K562 (cell line): Measurements from ENCODE around the gene VIPR1. TPM values are rescaled to one million over a fixed set of nuclear protein-coding genes. Genes with fewer than 3 reads are reported as not detected.

ENCODE experiments used
- SMARCE1 ChIP-seq: fragments of 450-650 bp; IDR thresholded peaks from 2 replicates; pipeline ENCODE4 v1.7.1; 2016; ENCODE audit warnings: mild to moderate bottlenecking
- ZBTB40 ChIP-seq, 2 experiments: fragments of 450-650 bp in 1 of 2; sonication (generic) in 1 of 2; formaldehyde crosslinking in 1 of 2; IDR thresholded peaks; 2 replicates each; pipeline versions ENCODE4 v1.7.1 to v1.9.0; 2016 to 2022; ENCODE audit warnings: inconsistent platforms in 1 of 2, mild to moderate bottlenecking in 1 of 2, missing genetic modification reagents in 1 of 2
- ZNF212 ChIP-seq: fragments of 450-650 bp; formaldehyde crosslinking; IDR thresholded peaks from 2 replicates; pipeline ENCODE4 v1.4.0; 2020; ENCODE audit warnings: mild to moderate bottlenecking
- ZNF253 ChIP-seq: fragments of 250-450 bp; sonication (Bioruptor Pico); conservative IDR thresholded peaks from 2 replicates; pipeline ENCODE4 v1.6.1; 2021; ENCODE audit warnings: mild to moderate bottlenecking
- ZNF318 ChIP-seq, 2 experiments: fragments of 450-650 bp; IDR thresholded peaks; 2 replicates each; pipeline ENCODE4 v1.6.1; 2016; ENCODE audit warnings: mild to moderate bottlenecking in 2 of 2, borderline replicate concordance in 1 of 2, low read depth in 1 of 2, moderate library complexity in 1 of 2
- polyA plus RNA-seq, 8 experiments: library from polyadenylated mRNA; depleted of rRNA in 4 of 8; stranded (reverse) in 5 of 8; unstranded in 3 of 8; fragments of >200 nt; fragmentation: Nextera tagmentation in 2 of 8; fragmentation: Illumina TruSeq in 1 of 8; extraction: Ambion mirVana in 2 of 8; extraction: Trizol in 1 of 8; gene quantifications; 2 replicates each; pipeline versions ENCODE4 v1.2.1 to v1.2.3, GENCODE V29; 2011 to 2014; ENCODE audit warnings: inconsistent platforms in 1 of 8, missing spikeins in 1 of 8
- total RNA-seq, 7 experiments: library from RNA; depleted of rRNA in 6 of 7; stranded (reverse); fragments of >200 nt in 6 of 7; fragmentation: Illumina TruSeq in 2 of 7; extraction: Trizol in 2 of 7; gene quantifications; 2 replicates each; pipeline versions ENCODE4 v1.2.1 to v1.2.3, GENCODE V29; 2011 to 2021; ENCODE audit warnings: low replicate concordance in 1 of 7

VIPR1 gene
- total and polyA plus RNA-seq, 9 of the 15 experiments (the other 6 are each of a cell fraction or from before 2014, with no cell fraction given): 0.04 to 0.38 (median 0.12) TPM; not detected in 3

GRCh38 chr3:42581709-42582473, 79.4 kb downstream of the VIPR1 start, which contains the start of gene SEC22C (continued):
- TF ChIP-seq ZNF318 (IDR thresholded peaks at IDR 0.05; ENCODE audit: borderline replicate concordance in 1 of 2, low read depth in 1 of 2) (no peak; a peak in 1 of 4 replicates), ZNF253 (no peak), ZBTB40 (IDR thresholded peaks at IDR 0.05) (no peak), ZBTB40 (CRISPR knock-in tag; IDR thresholded peaks at IDR 0.05) (no peak), SMARCE1 (peak; percentile 80), ZNF212 (CRISPR knock-in tag) (no peak)
